ENCODE results near the gene MELK.

The MELK gene

GRCh38 chr9:36676778-36677485 lies 104.2 kb downstream of the MELK start:
- DNase-seq: no peak

GRCh38 chr9:36677611-36678010 lies 104.9 kb downstream of the MELK start:
- no peak for DNase-seq

GRCh38 chr9:36679710-36680109 lies 107.0 kb downstream of the MELK start:
- no peak for DNase-seq

DNA sequence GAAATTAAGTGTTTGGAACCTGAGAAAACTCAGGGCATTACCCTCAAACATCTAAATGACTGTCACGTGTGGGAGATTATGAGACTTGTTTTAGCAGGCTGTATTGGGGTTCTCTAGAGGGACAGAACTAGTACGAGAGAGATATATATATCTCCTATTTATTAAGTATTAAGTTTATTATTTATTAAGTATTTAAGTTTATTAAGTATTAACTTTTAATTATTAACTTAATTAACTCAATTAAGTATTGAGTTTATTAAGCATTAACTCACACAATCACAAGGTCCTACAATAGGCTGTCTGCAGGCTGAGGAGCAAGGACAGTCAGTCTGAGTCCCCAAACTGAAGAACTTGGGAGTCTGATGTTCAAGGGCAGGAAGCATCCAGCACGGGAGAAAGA lies 113.8 kb downstream of the MELK start:
- no peak for DNase-seq

GRCh38 chr9:36690412-36691168 lies 117.9 kb downstream of the MELK start:
- no peak for DNase-seq

GRCh38 chr9:36691671-36692070 lies 119.0 kb downstream of the MELK start:
- no peak for DNase-seq

DNA sequence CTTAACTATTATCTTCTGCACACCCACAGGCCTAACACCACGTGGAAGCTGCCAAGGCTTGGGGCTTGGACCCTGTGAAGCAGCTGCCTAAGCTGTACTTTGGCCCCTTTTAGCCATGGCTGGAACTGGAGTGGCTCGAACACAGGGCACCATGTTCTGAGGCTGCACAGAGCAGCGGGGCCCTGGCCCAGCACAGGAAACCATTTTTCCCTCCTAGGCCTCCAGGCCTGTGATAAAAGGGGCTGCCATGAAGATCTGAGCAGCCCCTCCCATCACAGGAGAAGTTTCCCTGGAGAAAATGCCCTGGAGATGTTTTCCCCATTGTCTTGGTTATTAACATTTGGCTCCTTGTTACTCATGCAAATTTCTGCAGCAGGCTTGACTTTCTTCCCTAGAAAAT lies 126.3 kb downstream of the MELK start:
- no peak for DNase-seq

DNA sequence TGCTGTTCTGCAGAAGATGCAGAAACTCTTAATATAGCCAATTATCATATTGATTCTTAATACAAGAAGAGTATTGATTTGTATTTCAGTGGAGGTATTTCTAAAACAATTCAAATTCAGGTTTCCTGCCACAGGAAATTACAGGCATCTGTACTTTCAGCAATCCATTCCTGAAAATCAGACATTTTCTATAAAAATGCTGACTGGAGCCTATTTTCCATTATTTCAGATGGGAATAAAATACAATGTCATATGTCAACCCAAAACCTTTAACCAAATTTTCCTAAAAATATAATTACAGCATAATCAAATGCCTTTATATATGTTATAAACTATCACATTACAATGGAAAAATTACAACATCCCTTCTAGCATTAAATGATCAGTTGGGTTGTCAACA lies 131.5 kb downstream of the MELK start:
- no peak for DNase-seq

GRCh38 chr9:36713515-36714490 lies 141.1 kb downstream of the MELK start:
- no peak for DNase-seq

DNA sequence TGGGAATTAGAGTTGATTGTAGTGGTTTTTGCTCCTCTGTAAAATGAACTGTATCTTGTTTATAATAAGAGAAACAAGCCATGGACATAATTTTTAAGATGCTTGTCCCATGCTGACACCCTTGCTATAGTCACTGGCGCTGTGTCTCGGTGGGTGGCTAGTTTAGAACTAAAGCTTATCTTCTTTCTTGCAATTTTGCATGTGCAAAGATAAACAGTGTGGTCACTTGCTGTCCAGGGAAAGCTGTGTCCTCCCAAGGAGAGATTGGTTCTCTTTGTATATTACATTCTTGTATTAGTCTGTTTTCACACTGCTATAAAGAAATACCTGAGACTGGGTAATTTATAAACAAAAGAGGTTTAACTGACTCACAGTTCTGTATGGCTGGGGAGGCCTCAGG lies 143.8 kb downstream of the MELK start:
- DNase-seq: no peak

DNA sequence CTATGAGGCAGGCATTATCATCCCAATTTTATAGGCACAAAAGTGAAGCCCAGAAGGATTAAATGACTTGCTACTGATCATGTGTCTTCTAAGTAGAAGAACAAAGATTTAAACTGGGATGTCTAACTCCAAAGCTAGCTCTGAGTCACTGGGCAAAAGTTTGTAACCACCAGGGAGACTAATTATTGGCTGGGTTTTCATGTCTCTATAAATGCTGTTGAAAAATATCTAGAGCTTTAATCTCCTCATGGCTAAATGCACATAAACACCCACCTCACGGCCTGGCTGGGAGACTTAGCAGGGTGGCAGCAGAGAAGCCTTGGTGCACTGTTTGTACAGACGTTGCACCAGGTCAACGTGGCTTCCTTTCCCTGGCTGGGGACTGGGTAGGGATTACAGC lies 144.6 kb downstream of the MELK start:
- DNase-seq: no peak

- DNase-seq: no peak
Observed at GRCh38 chr9:36718612-36719011, 145.9 kb downstream of the MELK start.

DNA sequence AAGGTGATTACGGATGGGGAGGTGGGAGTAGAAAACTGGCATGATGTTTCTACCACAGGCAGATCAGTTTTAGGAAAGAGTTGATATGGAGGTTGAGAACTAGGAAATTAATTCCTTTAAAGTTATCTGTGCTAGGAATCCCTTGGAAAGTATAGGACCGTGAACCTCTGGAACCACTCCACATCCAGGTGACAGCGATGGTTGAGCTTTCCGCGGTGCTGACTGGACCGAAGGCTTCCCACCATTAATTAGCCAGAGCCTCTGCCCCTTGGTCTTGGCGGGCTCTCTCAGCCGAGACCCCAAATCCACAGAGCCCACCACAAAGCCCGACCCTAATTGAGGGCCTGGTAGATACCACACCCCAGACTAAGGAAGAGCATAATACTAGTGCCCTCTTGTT lies 147.3 kb downstream of the MELK start:
- DNase-seq: no peak

GRCh38 chr9:36721846-36722588 lies 149.3 kb downstream of the MELK start:
- DNase-seq: no peak

DNA sequence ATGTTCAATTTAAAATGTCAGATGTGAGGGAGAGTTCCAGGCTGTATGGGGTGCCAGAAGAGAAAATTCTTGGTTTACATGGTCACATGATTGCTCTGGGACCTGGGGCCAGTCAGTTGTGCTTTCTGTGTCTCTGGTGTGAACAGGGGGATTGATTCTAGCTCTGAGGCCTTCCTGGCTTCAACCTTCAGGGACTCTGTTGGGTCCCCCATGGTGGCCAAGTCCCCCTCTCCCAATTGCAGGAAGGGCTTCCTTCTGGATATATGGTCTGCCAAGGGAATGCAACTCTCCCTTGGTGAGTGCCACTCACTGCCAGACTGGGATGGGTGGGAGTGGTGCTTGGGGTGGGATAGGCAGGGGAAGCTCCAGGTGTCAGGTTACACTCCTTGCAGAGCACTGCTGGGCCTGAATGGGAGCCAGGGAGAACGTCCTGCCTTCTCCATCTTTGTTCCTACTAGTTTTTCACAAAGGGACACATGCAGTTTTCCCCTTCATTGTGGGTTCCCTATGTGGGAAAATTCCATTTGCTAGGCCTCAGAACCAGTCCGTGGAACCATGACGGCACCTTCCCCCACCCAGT lies 153.2 kb downstream of the MELK start:
- no peak for DNase-seq

All from NCI-H2171 (cell line).